ENCODE results near the gene MOV10L1. TPM values are rescaled to one million over a fixed set of nuclear protein-coding genes. Genes with fewer than 3 reads are reported as not detected.

The MOV10L1 gene
- total and polyA plus RNA-seq, 2 experiments from 2014 or later: 0.73 to 1.8 TPM

DNA sequence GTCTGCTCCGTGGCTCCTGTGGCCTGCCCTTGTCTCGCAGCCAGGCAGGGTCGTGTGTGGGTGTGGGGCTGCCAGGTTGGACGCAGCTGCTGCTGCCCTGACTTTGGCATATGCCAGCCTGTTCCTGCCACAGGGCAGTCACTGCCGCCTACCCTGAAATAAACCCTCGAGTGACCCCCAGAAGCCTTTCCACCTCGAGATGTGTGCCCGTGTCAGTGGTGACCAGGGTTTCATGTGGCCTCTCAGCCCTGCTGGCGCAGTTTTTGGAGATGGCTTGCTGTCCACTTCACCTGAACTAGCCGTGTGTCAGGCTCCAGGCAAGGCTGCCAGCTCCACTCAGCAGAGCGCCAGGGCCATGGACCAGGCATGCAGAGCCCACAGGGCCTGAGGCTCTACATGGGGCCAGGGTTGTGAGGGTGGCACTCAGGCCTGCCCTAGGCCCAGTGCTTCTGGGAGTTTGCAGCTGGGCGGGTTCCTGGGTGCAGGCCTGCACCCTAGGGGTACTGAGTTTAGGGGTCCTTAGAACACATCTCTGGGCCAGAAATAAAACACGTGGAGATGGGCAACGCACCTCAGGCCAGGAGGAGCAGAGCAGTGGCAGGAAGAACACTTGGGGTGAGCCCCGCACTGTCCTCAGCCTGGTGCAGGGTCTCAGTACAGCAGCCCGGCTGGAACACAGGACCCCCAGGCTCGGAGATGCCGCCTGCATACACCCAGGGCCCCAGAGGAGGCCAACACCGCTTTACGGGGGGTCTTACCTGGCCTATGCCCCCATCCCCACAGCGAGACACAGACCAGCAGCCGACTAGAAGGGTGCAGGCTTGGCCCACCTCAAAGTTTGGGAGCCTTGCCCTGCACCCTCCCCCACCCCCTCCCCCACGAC, 71.9 kb downstream of the MOV10L1 start:
- ATAC-seq (peak; percentile 47), DNase-seq (ENCODE audit: low spot score) (no peak)
- no peaks in the 10 kb centered on the region for H4K20me1 ChIP-seq (replicated peaks; ENCODE audit: insufficient read depth)
- no peaks in the 10 kb centered on the region for H3K9me2 ChIP-seq (ENCODE audit: insufficient read depth)
- no peak overlapping the region for H3K4me3 Mint-ChIP-seq
- H3K4me1 Mint-ChIP-seq: peaks cover 14% of the 10 kb centered on the region
- no peaks in the 10 kb centered on the region for H3K27me3 ChIP-seq (ENCODE audit: insufficient read depth)
- no peaks in the 10 kb centered on the region; the same call in 2 of the 3 replicates for H3K9me3 Mint-ChIP-seq
- no peaks in the 10 kb centered on the region for H3K36me3 ChIP-seq (ENCODE audit: insufficient read depth)
- H3K79me2 ChIP-seq (replicated peaks; ENCODE audit: insufficient read depth): no peaks in the 10 kb centered on the region
- no peak overlapping the region for H3K4me2 ChIP-seq
- H3K4me1 ChIP-seq (ENCODE audit: insufficient read depth): no peaks in the 10 kb centered on the region; the same call in 1 of the 2 replicates
- no peak for TF ChIP-seq ZNF114 (CRISPR knock-in tag; IDR thresholded peaks at IDR 0.05)
- TF ChIP-seq, protein P1, sequence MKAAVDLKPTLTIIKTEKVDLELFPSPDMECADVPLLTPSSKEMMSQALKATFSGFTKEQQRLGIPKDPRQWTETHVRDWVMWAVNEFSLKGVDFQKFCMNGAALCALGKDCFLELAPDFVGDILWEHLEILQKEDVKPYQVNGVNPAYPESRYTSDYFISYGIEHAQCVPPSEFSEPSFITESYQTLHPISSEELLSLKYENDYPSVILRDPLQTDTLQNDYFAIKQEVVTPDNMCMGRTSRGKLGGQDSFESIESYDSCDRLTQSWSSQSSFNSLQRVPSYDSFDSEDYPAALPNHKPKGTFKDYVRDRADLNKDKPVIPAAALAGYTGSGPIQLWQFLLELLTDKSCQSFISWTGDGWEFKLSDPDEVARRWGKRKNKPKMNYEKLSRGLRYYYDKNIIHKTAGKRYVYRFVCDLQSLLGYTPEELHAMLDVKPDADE (IDR thresholded peaks at IDR 0.05): no peak
- no peak for TF ChIP-seq POLR2AphosphoS5 (IDR thresholded peaks at IDR 0.05; ENCODE audit: low read depth)
- TF ChIP-seq EZH2 (IDR thresholded peaks at IDR 0.05; ENCODE audit: low read depth, unreplicated experiment): no peak
- TF ChIP-seq ZNF331 (CRISPR knock-in tag; IDR thresholded peaks at IDR 0.05; ENCODE audit: low read depth): no peak
- TF ChIP-seq NANOG (IDR thresholded peaks at IDR 0.05; ENCODE audit: borderline replicate concordance): no peak
- no peak for TF ChIP-seq EZH2phosphoT487 (IDR thresholded peaks at IDR 0.05; ENCODE audit: unreplicated experiment)
- TF ChIP-seq STAT1 (IDR thresholded peaks at IDR 0.05; ENCODE audit: unreplicated experiment): no peak
- TF ChIP-seq, protein P2, sequence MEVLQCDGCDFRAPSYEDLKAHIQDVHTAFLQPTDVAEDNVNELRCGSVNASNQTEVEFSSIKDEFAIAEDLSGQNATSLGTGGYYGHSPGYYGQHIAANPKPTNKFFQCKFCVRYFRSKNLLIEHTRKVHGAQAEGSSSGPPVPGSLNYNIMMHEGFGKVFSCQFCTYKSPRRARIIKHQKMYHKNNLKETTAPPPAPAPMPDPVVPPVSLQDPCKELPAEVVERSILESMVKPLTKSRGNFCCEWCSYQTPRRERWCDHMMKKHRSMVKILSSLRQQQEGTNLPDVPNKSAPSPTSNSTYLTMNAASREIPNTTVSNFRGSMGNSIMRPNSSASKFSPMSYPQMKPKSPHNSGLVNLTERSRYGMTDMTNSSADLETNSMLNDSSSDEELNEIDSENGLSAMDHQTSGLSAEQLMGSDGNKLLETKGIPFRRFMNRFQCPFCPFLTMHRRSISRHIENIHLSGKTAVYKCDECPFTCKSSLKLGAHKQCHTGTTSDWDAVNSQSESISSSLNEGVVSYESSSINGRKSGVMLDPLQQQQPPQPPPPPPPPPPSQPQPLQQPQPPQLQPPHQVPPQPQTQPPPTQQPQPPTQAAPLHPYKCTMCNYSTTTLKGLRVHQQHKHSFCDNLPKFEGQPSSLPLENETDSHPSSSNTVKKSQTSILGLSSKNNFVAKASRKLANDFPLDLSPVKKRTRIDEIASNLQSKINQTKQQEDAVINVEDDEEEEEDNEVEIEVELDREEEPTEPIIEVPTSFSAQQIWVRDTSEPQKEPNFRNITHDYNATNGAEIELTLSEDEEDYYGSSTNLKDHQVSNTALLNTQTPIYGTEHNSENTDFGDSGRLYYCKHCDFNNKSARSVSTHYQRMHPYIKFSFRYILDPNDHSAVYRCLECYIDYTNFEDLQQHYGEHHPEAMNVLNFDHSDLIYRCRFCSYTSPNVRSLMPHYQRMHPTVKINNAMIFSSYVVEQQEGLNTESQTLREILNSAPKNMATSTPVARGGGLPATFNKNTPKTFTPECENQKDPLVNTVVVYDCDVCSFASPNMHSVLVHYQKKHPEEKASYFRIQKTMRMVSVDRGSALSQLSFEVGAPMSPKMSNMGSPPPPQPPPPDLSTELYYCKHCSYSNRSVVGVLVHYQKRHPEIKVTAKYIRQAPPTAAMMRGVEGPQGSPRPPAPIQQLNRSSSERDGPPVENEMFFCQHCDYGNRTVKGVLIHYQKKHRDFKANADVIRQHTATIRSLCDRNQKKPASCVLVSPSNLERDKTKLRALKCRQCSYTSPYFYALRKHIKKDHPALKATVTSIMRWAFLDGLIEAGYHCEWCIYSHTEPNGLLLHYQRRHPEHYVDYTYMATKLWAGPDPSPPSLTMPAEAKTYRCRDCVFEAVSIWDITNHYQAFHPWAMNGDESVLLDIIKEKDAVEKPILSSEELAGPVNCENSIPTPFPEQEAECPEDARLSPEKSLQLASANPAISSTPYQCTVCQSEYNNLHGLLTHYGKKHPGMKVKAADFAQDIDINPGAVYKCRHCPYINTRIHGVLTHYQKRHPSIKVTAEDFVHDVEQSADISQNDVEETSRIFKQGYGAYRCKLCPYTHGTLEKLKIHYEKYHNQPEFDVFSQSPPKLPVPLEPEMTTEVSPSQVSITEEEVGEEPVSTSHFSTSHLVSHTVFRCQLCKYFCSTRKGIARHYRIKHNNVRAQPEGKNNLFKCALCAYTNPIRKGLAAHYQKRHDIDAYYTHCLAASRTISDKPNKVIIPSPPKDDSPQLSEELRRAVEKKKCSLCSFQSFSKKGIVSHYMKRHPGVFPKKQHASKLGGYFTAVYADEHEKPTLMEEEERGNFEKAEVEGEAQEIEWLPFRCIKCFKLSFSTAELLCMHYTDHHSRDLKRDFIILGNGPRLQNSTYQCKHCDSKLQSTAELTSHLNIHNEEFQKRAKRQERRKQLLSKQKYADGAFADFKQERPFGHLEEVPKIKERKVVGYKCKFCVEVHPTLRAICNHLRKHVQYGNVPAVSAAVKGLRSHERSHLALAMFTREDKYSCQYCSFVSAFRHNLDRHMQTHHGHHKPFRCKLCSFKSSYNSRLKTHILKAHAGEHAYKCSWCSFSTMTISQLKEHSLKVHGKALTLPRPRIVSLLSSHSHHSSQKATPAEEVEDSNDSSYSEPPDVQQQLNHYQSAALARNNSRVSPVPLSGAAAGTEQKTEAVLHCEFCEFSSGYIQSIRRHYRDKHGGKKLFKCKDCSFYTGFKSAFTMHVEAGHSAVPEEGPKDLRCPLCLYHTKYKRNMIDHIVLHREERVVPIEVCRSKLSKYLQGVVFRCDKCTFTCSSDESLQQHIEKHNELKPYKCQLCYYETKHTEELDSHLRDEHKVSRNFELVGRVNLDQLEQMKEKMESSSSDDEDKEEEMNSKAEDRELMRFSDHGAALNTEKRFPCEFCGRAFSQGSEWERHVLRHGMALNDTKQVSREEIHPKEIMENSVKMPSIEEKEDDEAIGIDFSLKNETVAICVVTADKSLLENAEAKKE (CRISPR knock-in tag; IDR thresholded peaks at IDR 0.05): no peak
- TF ChIP-seq, protein P3, sequence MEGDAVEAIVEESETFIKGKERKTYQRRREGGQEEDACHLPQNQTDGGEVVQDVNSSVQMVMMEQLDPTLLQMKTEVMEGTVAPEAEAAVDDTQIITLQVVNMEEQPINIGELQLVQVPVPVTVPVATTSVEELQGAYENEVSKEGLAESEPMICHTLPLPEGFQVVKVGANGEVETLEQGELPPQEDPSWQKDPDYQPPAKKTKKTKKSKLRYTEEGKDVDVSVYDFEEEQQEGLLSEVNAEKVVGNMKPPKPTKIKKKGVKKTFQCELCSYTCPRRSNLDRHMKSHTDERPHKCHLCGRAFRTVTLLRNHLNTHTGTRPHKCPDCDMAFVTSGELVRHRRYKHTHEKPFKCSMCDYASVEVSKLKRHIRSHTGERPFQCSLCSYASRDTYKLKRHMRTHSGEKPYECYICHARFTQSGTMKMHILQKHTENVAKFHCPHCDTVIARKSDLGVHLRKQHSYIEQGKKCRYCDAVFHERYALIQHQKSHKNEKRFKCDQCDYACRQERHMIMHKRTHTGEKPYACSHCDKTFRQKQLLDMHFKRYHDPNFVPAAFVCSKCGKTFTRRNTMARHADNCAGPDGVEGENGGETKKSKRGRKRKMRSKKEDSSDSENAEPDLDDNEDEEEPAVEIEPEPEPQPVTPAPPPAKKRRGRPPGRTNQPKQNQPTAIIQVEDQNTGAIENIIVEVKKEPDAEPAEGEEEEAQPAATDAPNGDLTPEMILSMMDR (conservative IDR thresholded peaks at IDR 0.05; ENCODE audit: low read depth in 2 of 2): no peak
- TF ChIP-seq CREB1 (CRISPR knock-in tag; IDR thresholded peaks at IDR 0.05; ENCODE audit: low read depth): no peak
- TF ChIP-seq, protein P4, sequence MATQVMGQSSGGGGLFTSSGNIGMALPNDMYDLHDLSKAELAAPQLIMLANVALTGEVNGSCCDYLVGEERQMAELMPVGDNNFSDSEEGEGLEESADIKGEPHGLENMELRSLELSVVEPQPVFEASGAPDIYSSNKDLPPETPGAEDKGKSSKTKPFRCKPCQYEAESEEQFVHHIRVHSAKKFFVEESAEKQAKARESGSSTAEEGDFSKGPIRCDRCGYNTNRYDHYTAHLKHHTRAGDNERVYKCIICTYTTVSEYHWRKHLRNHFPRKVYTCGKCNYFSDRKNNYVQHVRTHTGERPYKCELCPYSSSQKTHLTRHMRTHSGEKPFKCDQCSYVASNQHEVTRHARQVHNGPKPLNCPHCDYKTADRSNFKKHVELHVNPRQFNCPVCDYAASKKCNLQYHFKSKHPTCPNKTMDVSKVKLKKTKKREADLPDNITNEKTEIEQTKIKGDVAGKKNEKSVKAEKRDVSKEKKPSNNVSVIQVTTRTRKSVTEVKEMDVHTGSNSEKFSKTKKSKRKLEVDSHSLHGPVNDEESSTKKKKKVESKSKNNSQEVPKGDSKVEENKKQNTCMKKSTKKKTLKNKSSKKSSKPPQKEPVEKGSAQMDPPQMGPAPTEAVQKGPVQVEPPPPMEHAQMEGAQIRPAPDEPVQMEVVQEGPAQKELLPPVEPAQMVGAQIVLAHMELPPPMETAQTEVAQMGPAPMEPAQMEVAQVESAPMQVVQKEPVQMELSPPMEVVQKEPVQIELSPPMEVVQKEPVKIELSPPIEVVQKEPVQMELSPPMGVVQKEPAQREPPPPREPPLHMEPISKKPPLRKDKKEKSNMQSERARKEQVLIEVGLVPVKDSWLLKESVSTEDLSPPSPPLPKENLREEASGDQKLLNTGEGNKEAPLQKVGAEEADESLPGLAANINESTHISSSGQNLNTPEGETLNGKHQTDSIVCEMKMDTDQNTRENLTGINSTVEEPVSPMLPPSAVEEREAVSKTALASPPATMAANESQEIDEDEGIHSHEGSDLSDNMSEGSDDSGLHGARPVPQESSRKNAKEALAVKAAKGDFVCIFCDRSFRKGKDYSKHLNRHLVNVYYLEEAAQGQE (IDR thresholded peaks at IDR 0.05; ENCODE audit: unreplicated experiment): no peak
- no peak overlapping the region for H3K4me3 ChIP-seq
- H2AFZ ChIP-seq: no peak overlapping the region
- H3K27ac Mint-ChIP-seq: no peak overlapping the region
- peaks cover 17% of the 10 kb centered on the region for H3K27me3 Mint-ChIP-seq (ENCODE audit: insufficient read depth, low read depth, poor library complexity)
- H3K36me3 Mint-ChIP-seq (ENCODE audit: low read depth): no peaks in the 10 kb centered on the region
- no peak overlapping the region for H3K27ac ChIP-seq (ENCODE audit: low read depth)
- H3F3A ChIP-seq (replicated peaks; ENCODE audit: low read depth): no peaks in the 10 kb centered on the region

All from GM23338 (cell line).